Measurements from ENCODE around the gene TTC39A. TPM values are rescaled to one million over a fixed set of nuclear protein-coding genes. Genes with fewer than 3 reads are reported as not detected.

TTC39A gene
- total and polyA plus RNA-seq, 4 experiments from 2014 or later: not detected

DNA sequence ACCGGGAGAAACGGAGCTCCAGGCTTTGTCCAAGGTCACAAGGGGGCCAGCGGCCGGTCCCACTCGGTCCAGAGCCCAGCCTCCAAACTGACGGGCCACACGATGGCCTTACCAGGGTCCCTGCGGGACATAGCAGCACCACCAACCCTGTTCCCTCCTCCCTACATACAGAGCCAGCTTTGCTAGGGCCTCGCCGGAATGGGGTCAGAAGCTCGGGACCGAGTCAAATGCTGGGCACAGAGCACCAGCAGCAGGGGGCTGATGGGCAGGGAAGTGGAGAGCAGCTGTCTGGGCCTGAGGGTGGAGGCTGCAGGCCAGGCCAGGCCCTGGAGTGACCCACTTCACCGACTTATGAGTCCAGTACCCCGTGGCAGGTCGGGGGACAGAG lies 14.9 kb upstream of the TTC39A start:
- no peak for DNase-seq
- no peak overlapping the region for H3K4me3 Mint-ChIP-seq
- peaks cover 0 to 2% (median 0%) of the 10 kb centered on the region in 8 donors for H3K9me3 Mint-ChIP-seq
- POLR2A ChIA-PET (ENCODE audit: partially characterized antibody): no interaction called here
- peaks cover 5 to 8% (median 7%) of the 10 kb centered on the region in 4 donors for H3K4me1 Mint-ChIP-seq
- no peaks in the 10 kb centered on the region for H3K36me3 Mint-ChIP-seq
- intact Hi-C loops (cut with micrococcal nuclease): no loop called here
- peaks cover 6% of the 10 kb centered on the region for H3K4me1 ChIP-seq (ENCODE audit: insufficient read depth, low read length)
- H3K27me3 ChIP-seq (ENCODE audit: insufficient read depth, low read length): peaks cover 31% of the 10 kb centered on the region
- H3K27me3 Mint-ChIP-seq: peaks cover 24 to 39% of the 10 kb centered on the region in 2 donors
- H3K4me3 ChIP-seq (ENCODE audit: low read length in 2 of 2): no peak overlapping the region
- no peaks in the 10 kb centered on the region for H3K9me3 ChIP-seq (ENCODE audit: control insufficient read depth in 1 of 2, low read length in 2 of 2)
- CTCF ChIA-PET (ENCODE audit: partially characterized antibody): no interaction called here
- H3K27ac Mint-ChIP-seq: no peak overlapping the region
- no peak overlapping the region for H3K27ac ChIP-seq (ENCODE audit: low read depth, low read length)
- no peaks in the 10 kb centered on the region for H3K36me3 ChIP-seq (ENCODE audit: insufficient read depth, low read length)

GRCh38 chr1:51344602-51345299 lies 14.4 kb upstream of the TTC39A start:
- Histone ChIP-seq H3K27me3 (ENCODE audit: insufficient read depth, low read length) (peaks cover 31% of the 10 kb centered on the region), H3K36me3 (ENCODE audit: insufficient read depth, low read length) (no peaks in the 10 kb centered on the region), H3K4me3 (ENCODE audit: low read length in 2 of 2) (no peak overlapping the region), H3K27ac (ENCODE audit: low read depth, low read length) (no peak overlapping the region), H3K9me3 (ENCODE audit: control insufficient read depth in 1 of 2, low read length in 2 of 2) (no peaks in the 10 kb centered on the region), H3K4me1 (ENCODE audit: insufficient read depth, low read length) (peaks cover 6% of the 10 kb centered on the region)
- Mint-ChIP-seq H3K4me3 (no peak overlapping the region), H3K36me3 (no peaks in the 10 kb centered on the region), H3K9me3 (peaks cover 0 to 2% (median 0%) of the 10 kb centered on the region in 8 donors), H3K27ac (no peak overlapping the region), H3K27me3 (peaks cover 24 to 39% of the 10 kb centered on the region in 2 donors), H3K4me1 (peaks cover 5 to 8% (median 7%) of the 10 kb centered on the region in 4 donors)
- intact Hi-C loops (cut with micrococcal nuclease): no loop called here
- CTCF ChIA-PET (ENCODE audit: partially characterized antibody): no interaction called here
- POLR2A ChIA-PET (ENCODE audit: partially characterized antibody): no interaction called here
- DNase-seq: no peak

GRCh38 chr1:51344276-51344601 lies 13.9 kb upstream of the TTC39A start:
- Mint-ChIP-seq H3K27ac (peak overlapping the region in 1 of 7 donors; percentile 46), H3K4me3 (no peak overlapping the region), H3K4me1 (peaks cover 5 to 8% (median 7%) of the 10 kb centered on the region in 4 donors), H3K9me3 (peaks cover 0 to 2% (median 0%) of the 10 kb centered on the region in 8 donors), H3K27me3 (peaks cover 24 to 39% of the 10 kb centered on the region in 2 donors), H3K36me3 (no peaks in the 10 kb centered on the region)
- Histone ChIP-seq H3K27ac (ENCODE audit: low read depth, low read length) (no peak overlapping the region), H3K27me3 (ENCODE audit: insufficient read depth, low read length) (peaks cover 31% of the 10 kb centered on the region), H3K36me3 (ENCODE audit: insufficient read depth, low read length) (no peaks in the 10 kb centered on the region), H3K9me3 (ENCODE audit: control insufficient read depth in 1 of 2, low read length in 2 of 2) (no peaks in the 10 kb centered on the region), H3K4me1 (ENCODE audit: insufficient read depth, low read length) (peaks cover 6% of the 10 kb centered on the region), H3K4me3 (ENCODE audit: low read length in 2 of 2) (no peak overlapping the region)
- CTCF ChIA-PET (ENCODE audit: partially characterized antibody): no interaction called here
- intact Hi-C loops (cut with micrococcal nuclease): no loop called here
- no peak for DNase-seq
- POLR2A ChIA-PET (ENCODE audit: partially characterized antibody): no interaction called here

DNA sequence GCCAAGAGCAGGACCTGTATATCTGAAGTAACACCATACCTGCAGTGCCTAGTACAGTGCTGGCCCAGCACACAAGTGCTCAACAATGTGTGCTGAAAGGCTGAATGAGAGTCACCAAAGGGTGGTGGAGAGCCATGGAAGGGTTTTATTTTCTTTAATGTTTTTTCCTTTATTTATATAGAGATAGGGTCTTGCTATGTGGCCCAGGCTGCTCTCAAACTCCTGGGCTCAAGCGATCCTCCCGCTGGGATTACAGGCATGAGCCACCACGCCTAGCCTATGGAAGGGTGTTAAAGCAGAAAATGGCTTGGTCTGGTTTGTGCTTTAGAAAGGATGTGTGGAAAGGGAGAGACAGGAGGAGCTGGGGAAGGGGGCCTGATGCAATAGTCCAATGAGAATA lies 13.3 kb upstream of the TTC39A start:
- Mint-ChIP-seq H3K27ac (no peak overlapping the region), H3K27me3 (peaks cover 24 to 39% of the 10 kb centered on the region in 2 donors)
- intact Hi-C loops (cut with micrococcal nuclease): no loop called here

GRCh38 chr1:51342591-51343206 lies 12.3 kb upstream of the TTC39A start:
- Histone ChIP-seq H3K4me3 (ENCODE audit: low read length in 2 of 2) (no peak overlapping the region), H3K9me3 (ENCODE audit: control insufficient read depth in 1 of 2, low read length in 2 of 2) (no peaks in the 10 kb centered on the region), H3K27ac (ENCODE audit: low read depth, low read length) (no peak overlapping the region), H3K36me3 (ENCODE audit: insufficient read depth, low read length) (no peaks in the 10 kb centered on the region), H3K4me1 (ENCODE audit: insufficient read depth, low read length) (peaks cover 6% of the 10 kb centered on the region), H3K27me3 (ENCODE audit: insufficient read depth, low read length) (peaks cover 31% of the 10 kb centered on the region)
- ChIA-PET POLR2A (ENCODE audit: partially characterized antibody) (no interaction called here), CTCF (ENCODE audit: partially characterized antibody) (no interaction called here)
- H3K9me3 Mint-ChIP-seq: peaks cover 0 to 2% (median 0%) of the 10 kb centered on the region in 8 donors
- H3K4me1 Mint-ChIP-seq: peaks cover 5 to 8% (median 7%) of the 10 kb centered on the region in 4 donors
- DNase-seq: no peak
- intact Hi-C loops (cut with micrococcal nuclease): no loop called here
- H3K36me3 Mint-ChIP-seq: no peaks in the 10 kb centered on the region
- no peak overlapping the region for H3K4me3 Mint-ChIP-seq
- peak overlapping the region in 1 of 7 donors; percentile 53 for H3K27ac Mint-ChIP-seq
- H3K27me3 Mint-ChIP-seq: peaks cover 24 to 41% of the 10 kb centered on the region in 2 donors

More for the DNA sequence above, 13.3 kb upstream of the TTC39A start:
- POLR2A ChIA-PET (ENCODE audit: partially characterized antibody): no interaction called here
- H3K9me3 ChIP-seq (ENCODE audit: control insufficient read depth in 1 of 2, low read length in 2 of 2): no peaks in the 10 kb centered on the region
- H3K36me3 ChIP-seq (ENCODE audit: insufficient read depth, low read length): no peaks in the 10 kb centered on the region
- Mint-ChIP-seq H3K4me1 (peaks cover 5 to 8% (median 7%) of the 10 kb centered on the region in 4 donors), H3K9me3 (peaks cover 0 to 2% (median 0%) of the 10 kb centered on the region in 8 donors), H3K36me3 (no peaks in the 10 kb centered on the region), H3K4me3 (peak overlapping the region in 3 of 8 donors; percentile 7 to 20 (median 18))
- CTCF ChIA-PET (ENCODE audit: partially characterized antibody): no interaction called here
- DNase-seq: no peak
- peaks cover 6% of the 10 kb centered on the region for H3K4me1 ChIP-seq (ENCODE audit: insufficient read depth, low read length)
- no peak overlapping the region for H3K27ac ChIP-seq (ENCODE audit: low read depth, low read length)
- H3K4me3 ChIP-seq (ENCODE audit: low read length in 2 of 2): no peak overlapping the region
- peaks cover 31% of the 10 kb centered on the region for H3K27me3 ChIP-seq (ENCODE audit: insufficient read depth, low read length)

- Mint-ChIP-seq H3K36me3 (no peaks in the 10 kb centered on the region), H3K27ac (no peak overlapping the region), H3K4me3 (no peak overlapping the region), H3K9me3 (peaks cover 0 to 2% (median 0%) of the 10 kb centered on the region in 8 donors), H3K4me1 (peaks cover 5 to 8% (median 7%) of the 10 kb centered on the region in 4 donors), H3K27me3 (peaks cover 24 to 43% of the 10 kb centered on the region in 2 donors)
- no peak for DNase-seq
- no peaks in the 10 kb centered on the region for H3K36me3 ChIP-seq (ENCODE audit: insufficient read depth, low read length)
- no peak overlapping the region for H3K4me3 ChIP-seq (ENCODE audit: low read length in 2 of 2)
- H3K4me1 ChIP-seq (ENCODE audit: insufficient read depth, low read length): peaks cover 6% of the 10 kb centered on the region
- H3K27ac ChIP-seq (ENCODE audit: low read depth, low read length): no peak overlapping the region
- H3K27me3 ChIP-seq (ENCODE audit: insufficient read depth, low read length): peaks cover 31% of the 10 kb centered on the region
- intact Hi-C loops (cut with micrococcal nuclease): no loop called here
- ChIA-PET POLR2A (ENCODE audit: partially characterized antibody) (no interaction called here), CTCF (ENCODE audit: partially characterized antibody) (no interaction called here)
- no peaks in the 10 kb centered on the region for H3K9me3 ChIP-seq (ENCODE audit: control insufficient read depth in 1 of 2, low read length in 2 of 2)
These were observed 11.6 kb upstream of the TTC39A start for GRCh38 chr1:51341876-51342496.

DNA sequence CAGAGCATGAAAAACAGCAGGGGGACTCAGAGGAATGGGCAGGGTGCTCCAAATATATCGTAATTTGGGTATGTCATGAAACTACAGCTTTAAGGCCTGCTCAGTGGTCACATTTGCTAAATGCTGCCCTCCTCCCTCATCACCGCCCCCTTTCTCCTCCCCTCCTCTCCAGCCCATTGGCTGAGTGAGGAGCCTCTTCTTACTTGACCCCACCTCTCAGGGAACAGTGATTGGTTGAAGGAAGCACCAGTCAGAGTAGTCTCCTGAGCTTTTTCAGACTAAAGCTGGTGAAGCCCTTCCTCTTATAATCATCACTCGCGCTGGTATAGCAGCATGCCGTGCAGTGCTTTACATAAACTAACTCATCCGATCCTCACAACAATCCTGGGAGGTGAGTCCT lies 10.0 kb upstream of the TTC39A start:
- intact Hi-C loops (cut with micrococcal nuclease): no loop called here
- Histone ChIP-seq H3K4me1 (ENCODE audit: insufficient read depth, low read length) (peaks cover 6% of the 10 kb centered on the region), H3K36me3 (ENCODE audit: insufficient read depth, low read length) (no peaks in the 10 kb centered on the region), H3K4me3 (ENCODE audit: low read length in 2 of 2) (no peak overlapping the region), H3K27ac (ENCODE audit: low read depth, low read length) (no peak overlapping the region), H3K9me3 (ENCODE audit: control insufficient read depth in 1 of 2, low read length in 2 of 2) (no peaks in the 10 kb centered on the region), H3K27me3 (ENCODE audit: insufficient read depth, low read length) (peaks cover 25% of the 10 kb centered on the region)
- ChIA-PET CTCF (ENCODE audit: partially characterized antibody) (interaction anchor here (0.6 to 1.0 kb wide), 2 partner anchors 54 to 429 kb away, joined by 3 read pairs; no protein-coding TSS in a partner anchor), POLR2A (ENCODE audit: partially characterized antibody) (no interaction called here)
- H3K4me3 Mint-ChIP-seq: no peak overlapping the region
- H3K27me3 Mint-ChIP-seq: peaks cover 19 to 37% of the 10 kb centered on the region in 2 donors
- peaks cover 5 to 8% (median 7%) of the 10 kb centered on the region in 4 donors for H3K4me1 Mint-ChIP-seq
- H3K36me3 Mint-ChIP-seq: no peaks in the 10 kb centered on the region
- DNase-seq: no peak
- H3K27ac Mint-ChIP-seq: no peak overlapping the region
- peaks cover 0 to 2% (median 0%) of the 10 kb centered on the region in 8 donors for H3K9me3 Mint-ChIP-seq

Measured in CD4-positive, alpha-beta memory T cell (primary cell).